ENCODE measurements around the gene KIRREL3. TPM values are rescaled to one million over a fixed set of nuclear protein-coding genes. Genes with fewer than 3 reads are reported as not detected.

The KIRREL3 gene
- total and polyA plus RNA-seq, 9 of the 15 experiments (the other 6 are each of a cell fraction or from before 2014, with no cell fraction given) = 0.04 to 0.10 TPM; not detected in 7

DNA sequence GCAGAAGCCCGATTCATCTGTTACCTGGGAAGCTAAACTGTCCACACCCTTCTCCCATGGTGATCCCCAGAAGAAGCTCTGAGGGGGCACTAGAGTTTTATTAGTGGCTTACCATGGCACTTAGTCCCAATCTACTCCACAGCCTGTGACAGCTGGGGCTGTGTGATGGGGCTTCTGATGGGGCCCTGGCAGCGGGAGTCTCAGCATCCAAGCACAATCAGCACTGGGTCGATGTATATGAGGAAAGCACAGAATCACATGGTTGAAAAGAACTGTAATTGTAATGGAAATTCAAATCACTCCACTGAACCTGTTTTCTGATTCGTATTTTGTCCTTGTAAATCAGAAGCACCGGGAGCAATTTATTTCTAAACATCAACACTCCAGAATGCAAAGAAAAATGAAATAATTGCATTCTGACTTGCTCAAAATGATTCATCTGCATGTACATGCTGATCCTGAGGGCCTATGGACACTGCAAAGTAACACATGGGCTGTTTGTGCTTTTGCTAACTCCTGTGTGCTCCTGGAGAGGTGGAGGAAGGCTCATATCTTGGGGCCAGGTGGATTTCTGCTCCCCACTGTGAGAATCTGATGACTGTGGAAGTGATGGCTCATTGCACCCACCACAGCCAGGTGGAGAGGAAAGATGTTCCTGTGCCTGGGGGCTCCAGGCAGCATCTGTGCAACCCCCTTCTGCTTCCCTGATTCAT, 203.0 kb downstream of the KIRREL3 start:
- WGBS (ENCODE audit: insufficient coverage, low coverage, missing lambda C conversion rate) = 2% methylated on average over 5 of the region's 5 CpGs
- H2AFZ ChIP-seq (ENCODE audit: low read depth, low read length) = no peak overlapping the region
- in situ Hi-C loops (cut with MboI) (no loop called here), intact Hi-C loops (cut with micrococcal nuclease) (no loop called here)
- no peaks in the 10 kb centered on the region for H3K27me3 ChIP-seq (ENCODE audit: control insufficient read depth in 2 of 2, insufficient read depth in 2 of 2, low read length in 2 of 2)
- ChIA-PET POLR2A (no interaction called here), CTCF (ENCODE audit: low intra/inter-chr PET ratio) (no interaction called here)
- DNase-seq (ENCODE audit: extremely low read depth in 1 of 4, low spot score in 3 of 4) (no peak), ATAC-seq (no peak), FAIRE-seq (no peak)
- H3K4me3 ChIP-seq = no peak overlapping the region
- no TSS peak for BruUV-seq (replicated peaks)
- H3K4me2 ChIP-seq (ENCODE audit: insufficient read depth, low read length) = no peak overlapping the region
- no peak for TF ChIP-seq MYBL2 (IDR thresholded peaks at IDR 0.05; ENCODE audit: low read depth)
- no peak for TF ChIP-seq MYBL2 (CRISPR knock-in tag; IDR thresholded peaks at IDR 0.05; ENCODE audit: borderline replicate concordance)
- no peak for TF ChIP-seq U2AF2 (optimal IDR thresholded peaks at IDR 0.05; ENCODE audit: low read depth, low read length)
- TF ChIP-seq RBBP5 (IDR thresholded peaks at IDR 0.05; ENCODE audit: borderline replicate concordance, insufficient read depth, low read length, poor library complexity, severe bottlenecking) = no peak
- TF ChIP-seq, protein P1, sequence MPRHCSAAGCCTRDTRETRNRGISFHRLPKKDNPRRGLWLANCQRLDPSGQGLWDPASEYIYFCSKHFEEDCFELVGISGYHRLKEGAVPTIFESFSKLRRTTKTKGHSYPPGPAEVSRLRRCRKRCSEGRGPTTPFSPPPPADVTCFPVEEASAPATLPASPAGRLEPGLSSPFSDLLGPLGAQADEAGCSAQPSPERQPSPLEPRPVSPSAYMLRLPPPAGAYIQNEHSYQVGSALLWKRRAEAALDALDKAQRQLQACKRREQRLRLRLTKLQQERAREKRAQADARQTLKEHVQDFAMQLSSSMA (CRISPR knock-in tag; IDR thresholded peaks at IDR 0.05) = no peak
- TF ChIP-seq MED1 (CRISPR knock-in tag; IDR thresholded peaks at IDR 0.05; ENCODE audit: borderline replicate concordance) = no peak
- no peak for TF ChIP-seq NCOA6 (IDR thresholded peaks at IDR 0.05)
- no peak for TF ChIP-seq ZNF124 (CRISPR knock-in tag; IDR thresholded peaks at IDR 0.05)
- no peak for TF ChIP-seq TCF7L2 (IDR thresholded peaks at IDR 0.05; ENCODE audit: low read depth, low read length)
- TF ChIP-seq NR3C1 (CRISPR knock-in tag; IDR thresholded peaks at IDR 0.05) = no peak
- TF ChIP-seq ILK (tag; IDR thresholded peaks at IDR 0.05; ENCODE audit: borderline replicate concordance, low read depth) = no peak
- no peak for TF ChIP-seq ZNF224 (CRISPR knock-in tag; IDR thresholded peaks at IDR 0.05)
- TF ChIP-seq ZNF780A (CRISPR knock-in tag; IDR thresholded peaks at IDR 0.05) = no peak
- TF ChIP-seq FOXJ2 (tag; IDR thresholded peaks at IDR 0.05) = no peak
- TF ChIP-seq, protein P2, sequence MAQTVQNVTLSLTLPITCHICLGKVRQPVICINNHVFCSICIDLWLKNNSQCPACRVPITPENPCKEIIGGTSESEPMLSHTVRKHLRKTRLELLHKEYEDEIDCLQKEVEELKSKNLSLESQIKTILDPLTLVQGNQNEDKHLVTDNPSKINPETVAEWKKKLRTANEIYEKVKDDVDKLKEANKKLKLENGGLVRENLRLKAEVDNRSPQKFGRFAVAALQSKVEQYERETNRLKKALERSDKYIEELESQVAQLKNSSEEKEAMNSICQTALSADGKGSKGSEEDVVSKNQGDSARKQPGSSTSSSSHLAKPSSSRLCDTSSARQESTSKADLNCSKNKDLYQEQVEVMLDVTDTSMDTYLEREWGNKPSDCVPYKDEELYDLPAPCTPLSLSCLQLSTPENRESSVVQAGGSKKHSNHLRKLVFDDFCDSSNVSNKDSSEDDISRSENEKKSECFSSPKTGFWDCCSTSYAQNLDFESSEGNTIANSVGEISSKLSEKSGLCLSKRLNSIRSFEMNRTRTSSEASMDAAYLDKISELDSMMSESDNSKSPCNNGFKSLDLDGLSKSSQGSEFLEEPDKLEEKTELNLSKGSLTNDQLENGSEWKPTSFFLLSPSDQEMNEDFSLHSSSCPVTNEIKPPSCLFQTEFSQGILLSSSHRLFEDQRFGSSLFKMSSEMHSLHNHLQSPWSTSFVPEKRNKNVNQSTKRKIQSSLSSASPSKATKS (CRISPR knock-in tag; IDR thresholded peaks at IDR 0.05) = no peak
- no peak for TF ChIP-seq STAG1 (CRISPR knock-in tag; IDR thresholded peaks at IDR 0.05; ENCODE audit: borderline replicate concordance)
- no peak for TF ChIP-seq U2AF1 (optimal IDR thresholded peaks at IDR 0.05; ENCODE audit: low read depth, low read length)
- no peak for TF ChIP-seq SNIP1 (IDR thresholded peaks at IDR 0.05; ENCODE audit: low read depth)
- no peak overlapping the region for H3K9ac ChIP-seq (ENCODE audit: insufficient read depth in 1 of 2, low read depth in 2 of 2, low read length in 2 of 2)
- no peaks in the 10 kb centered on the region for H3K9me3 ChIP-seq (replicated peaks; ENCODE audit: control insufficient read depth, insufficient read depth, low read depth, low read length)
- no peak overlapping the region for H3K27ac ChIP-seq (ENCODE audit: extremely low read depth, low read depth, low read length)
- H3K36me3 ChIP-seq (ENCODE audit: control insufficient read depth, insufficient read depth, low read length) = no peaks in the 10 kb centered on the region
- H3K4me1 ChIP-seq (replicated peaks in 1 of 2; ENCODE audit: control insufficient read depth in 2 of 2, insufficient read depth in 2 of 2, low read length in 2 of 2) = no peaks in the 10 kb centered on the region
- H3K79me2 ChIP-seq (ENCODE audit: control insufficient read depth, insufficient read depth, low read length) = no peaks in the 10 kb centered on the region
- H3K9me1 ChIP-seq (ENCODE audit: control insufficient read depth, insufficient read depth, low read length) = no peaks in the 10 kb centered on the region
- no peaks in the 10 kb centered on the region for H4K20me1 ChIP-seq (replicated peaks; ENCODE audit: control insufficient read depth, insufficient read depth, low read length)

All from K562 (cell line).